HG03571 (cell line): Measurements from ENCODE around the gene RASGEF1B.

ENCODE experiments used
- ATAC-seq: cut with Tn5 transposase; IDR thresholded peaks from one replicate; pipeline ENCODE4 v1.9.1; 2021; ENCODE audit not compliant: unreplicated experiment

The RASGEF1B gene

GRCh38 chr4:81466841-81467671 is 4.7 kb downstream of the RASGEF1B start:
- ATAC-seq: no peak

DNA sequence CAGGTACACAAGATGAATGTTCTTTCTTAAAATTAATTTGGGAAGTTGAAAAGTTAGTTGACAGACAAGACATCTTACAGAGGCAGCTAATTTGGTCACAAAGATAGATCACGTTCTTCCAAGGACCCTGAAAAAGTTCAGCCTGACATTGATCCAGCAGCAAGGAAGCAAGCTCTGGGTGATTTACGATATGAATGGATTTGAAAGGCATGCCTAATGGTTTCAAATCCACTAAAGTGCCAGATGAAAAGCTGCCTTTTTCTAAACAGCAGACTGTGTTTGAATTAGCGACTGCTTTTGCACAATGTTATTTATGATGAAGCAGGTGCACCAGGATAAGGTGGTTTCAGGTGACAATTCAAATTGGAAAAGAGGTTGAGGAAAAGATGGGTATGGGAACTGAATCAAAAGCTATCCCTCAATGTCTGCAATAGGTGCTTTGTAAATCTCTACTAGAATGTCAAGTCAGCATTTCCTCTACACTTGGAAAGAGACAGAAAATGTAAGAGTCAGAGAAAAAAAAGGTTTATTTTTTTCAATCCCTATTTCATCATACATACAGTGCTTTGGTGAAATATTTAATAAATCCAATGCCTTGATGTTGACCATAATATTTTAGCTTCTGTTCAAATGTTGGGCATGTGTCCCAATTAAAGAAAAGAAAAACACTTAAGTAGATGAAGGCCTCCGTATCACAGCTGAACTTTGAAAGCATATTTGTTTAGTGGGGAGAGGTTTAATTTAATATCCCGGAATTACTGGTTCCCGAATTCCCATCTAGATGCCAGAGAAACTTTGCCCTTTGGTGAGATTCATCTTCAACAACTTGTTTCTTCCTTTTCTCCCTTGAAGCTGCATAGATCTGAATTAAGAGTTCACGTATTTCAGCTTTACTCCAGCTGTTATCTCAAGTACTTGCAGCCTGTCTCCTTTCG is 6.0 kb downstream of the RASGEF1B start:
- no peak for ATAC-seq

GRCh38 chr4:81460834-81461233 is 10.9 kb downstream of the RASGEF1B start:
- no peak for ATAC-seq

DNA sequence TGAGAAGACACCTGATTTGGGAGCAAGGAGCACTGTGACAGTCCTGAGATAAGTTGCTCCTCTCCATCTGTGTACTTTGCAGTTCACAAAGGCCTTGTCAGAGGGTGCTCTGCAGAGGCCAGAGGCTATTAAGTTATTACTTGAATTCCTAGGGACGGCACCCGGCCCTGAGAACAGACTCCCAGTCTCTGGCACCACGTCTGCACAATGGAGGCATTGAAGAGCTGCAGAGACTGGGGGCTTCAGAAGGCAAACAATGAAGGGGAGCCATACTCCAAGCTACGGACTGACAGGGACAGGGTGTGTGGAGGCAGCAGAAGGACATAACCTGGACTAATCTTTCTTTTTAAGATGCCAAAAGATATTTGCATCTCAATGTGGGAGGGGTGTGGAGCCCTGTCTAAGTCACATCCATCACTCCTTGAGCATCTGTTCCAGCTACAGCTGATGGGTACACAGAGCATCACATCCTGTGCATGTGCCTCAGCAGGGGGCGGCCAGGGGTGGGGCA is 11.5 kb downstream of the RASGEF1B start:
- ATAC-seq: no peak

- ATAC-seq: no peak
These were observed 12.5 kb downstream of the RASGEF1B start for GRCh38 chr4:81459228-81459627.

DNA sequence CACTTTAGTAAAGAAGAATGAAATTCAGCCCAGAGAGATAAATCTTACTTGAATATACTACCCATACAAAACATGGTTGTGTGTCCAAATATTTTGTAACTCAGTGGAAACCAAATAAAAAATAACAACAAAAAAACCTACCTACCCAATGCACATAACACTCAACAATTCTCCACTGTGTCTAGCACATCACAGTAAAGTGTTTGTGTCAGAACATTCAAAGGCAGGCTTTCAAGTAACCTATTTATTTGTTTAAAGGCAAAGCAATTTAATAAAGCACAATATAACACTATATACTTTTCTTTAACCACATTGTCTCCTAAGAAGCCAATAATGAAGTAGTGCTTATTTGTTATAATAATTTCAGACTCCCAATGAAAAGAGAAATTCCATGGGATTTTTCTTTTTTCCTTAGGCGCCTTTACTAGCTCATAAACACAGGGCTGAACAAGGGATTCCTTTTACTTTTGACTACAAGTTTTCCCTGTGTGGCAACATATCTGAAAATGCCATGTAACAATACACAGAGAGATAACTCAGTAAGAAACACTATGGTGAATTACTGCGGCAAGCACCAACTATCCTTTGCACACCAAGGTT is 13.7 kb downstream of the RASGEF1B start:
- ATAC-seq: no peak

DNA sequence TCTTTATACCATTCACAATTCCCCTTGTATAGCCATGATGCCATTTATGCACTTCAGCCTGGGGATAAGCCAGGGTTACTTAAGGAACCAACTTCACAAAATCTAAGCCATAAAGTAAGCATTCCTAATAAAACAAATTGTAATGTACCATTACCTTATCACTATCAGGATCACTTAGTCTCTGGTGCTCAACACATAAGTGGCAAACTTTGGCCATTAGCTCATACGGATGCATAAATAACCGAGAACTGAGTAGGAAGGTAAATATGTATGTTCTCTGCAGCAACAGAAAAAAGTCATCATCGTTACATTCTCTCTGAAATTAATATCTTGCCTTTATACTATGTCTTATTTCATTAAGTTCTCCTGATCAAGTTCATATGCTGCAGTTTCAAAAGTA is 14.4 kb downstream of the RASGEF1B start:
- no peak for ATAC-seq

GRCh38 chr4:81455897-81456296 is 15.8 kb downstream of the RASGEF1B start:
- ATAC-seq: no peak

DNA sequence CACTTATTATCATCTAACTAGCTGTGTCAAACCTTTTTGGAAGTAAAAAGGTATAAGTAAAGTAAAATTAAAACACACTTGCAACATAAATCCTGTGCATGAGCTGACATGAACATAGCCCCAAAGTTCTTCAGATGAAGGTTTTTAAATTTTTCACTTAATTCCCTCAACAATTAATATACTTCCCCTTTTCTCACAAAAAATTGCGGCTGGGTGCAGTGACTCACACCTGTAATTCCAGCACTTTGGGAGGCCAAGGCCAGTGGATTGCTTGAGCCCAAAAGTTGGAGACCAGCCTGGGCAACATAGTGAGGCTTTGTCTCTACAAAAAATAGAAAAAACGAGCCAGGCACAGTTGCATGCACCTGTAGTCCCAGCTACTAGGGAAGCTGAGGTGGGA is 16.8 kb downstream of the RASGEF1B start:
- no peak for ATAC-seq

- no peak for ATAC-seq
These were observed 17.2 kb downstream of the RASGEF1B start for GRCh38 chr4:81454499-81454898.

DNA sequence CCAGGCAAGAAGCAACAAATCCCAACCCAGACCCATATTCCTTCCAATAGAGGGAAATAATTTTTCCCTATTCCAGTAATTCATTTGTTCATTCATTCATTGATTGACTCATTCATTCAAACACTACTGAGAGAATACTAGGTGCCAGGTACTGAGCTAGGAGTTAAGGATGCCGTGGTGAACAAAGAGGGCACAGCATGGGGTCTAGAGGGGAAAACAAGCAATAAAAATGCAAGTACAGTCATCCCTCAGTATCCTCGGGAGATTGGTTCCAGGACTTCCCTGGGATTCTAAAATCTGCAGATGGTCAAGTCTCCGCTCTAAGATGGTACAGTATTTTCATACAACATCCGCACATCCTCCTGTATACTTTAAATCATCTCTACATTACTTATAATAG is 18.7 kb downstream of the RASGEF1B start:
- ATAC-seq: no peak

DNA sequence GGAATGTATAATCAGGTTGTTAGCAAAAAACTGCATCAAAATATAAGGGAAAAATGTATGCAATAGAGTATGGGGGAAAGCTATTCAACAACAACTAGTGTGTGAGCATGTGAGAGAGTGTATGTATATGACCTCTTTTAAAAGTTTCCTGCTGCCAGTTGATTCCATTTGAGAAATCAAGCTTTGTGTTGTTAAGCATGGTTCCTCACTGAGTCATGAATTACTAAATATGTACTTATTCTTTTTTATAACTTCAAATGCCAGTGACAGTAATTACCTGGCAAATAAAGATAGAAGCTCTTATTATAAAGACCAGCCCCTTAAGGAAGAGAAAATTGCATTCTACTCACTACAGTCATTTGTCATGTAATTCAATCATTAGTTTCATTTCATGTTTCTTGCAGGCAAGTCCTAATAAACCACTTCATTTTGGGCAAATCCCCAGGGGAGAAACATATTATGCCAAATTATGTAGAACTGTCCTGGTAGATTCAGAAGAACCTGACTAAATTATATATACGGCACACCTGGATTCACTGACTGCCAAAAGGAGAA is 19.2 kb downstream of the RASGEF1B start:
- ATAC-seq: no peak

GRCh38 chr4:81449015-81449414 is 22.7 kb downstream of the RASGEF1B start:
- ATAC-seq: no peak

DNA sequence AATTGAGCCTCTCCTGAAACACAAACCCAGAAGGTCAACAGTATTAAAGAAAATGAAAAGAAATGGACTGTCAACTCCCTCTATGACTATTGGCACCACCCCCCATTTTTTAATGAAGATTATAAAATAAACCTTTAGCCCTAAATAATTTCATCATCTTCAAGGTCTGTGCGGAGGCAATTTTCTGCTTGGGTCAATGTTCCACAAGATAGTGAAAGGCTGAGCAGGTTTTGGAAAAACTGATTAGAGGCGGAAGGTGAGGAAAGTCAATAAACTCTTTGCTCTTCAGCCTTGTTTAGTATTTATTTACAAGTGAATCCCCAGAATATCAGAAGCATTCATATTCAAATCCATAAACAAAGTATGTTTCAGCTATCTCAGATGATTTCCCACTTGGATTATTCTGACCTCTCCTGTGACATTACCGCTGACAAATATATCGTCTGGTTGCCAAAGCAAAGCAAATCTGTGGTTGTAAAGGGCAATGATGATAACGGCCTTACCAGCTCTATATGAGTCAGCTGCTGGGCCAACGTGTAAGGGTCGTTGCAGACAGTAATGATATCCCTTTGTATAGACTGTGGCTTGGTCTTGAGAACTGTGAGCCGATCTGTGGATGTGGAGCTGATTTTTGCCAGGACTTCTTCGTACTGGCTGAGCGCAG is 24.0 kb downstream of the RASGEF1B start:
- ATAC-seq: no peak

GRCh38 chr4:81446634-81447033 is 25.1 kb downstream of the RASGEF1B start:
- no peak for ATAC-seq

DNA sequence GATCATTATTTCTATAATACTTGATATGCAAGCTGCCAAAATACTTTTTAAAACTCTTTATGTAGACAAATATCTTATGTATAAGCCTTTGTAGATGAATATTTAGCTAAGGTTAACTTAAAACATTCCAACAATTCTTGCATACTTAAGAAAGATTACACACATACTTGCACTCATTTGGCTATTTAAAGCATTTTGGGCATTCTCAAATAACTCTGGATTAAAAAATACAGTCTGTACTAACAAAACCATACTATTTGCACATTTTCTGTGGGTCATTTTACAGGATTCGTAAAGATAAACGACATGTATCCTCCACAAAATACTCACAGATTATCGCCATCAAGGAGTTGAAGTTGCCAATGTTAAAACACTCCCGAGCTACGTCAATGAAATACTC is 26.5 kb downstream of the RASGEF1B start:
- ATAC-seq: no peak

- no peak for ATAC-seq
These were observed 29.1 kb downstream of the RASGEF1B start for GRCh38 chr4:81442484-81443085.

GRCh38 chr4:81440949-81441348 is 30.8 kb downstream of the RASGEF1B start:
- ATAC-seq: no peak

DNA sequence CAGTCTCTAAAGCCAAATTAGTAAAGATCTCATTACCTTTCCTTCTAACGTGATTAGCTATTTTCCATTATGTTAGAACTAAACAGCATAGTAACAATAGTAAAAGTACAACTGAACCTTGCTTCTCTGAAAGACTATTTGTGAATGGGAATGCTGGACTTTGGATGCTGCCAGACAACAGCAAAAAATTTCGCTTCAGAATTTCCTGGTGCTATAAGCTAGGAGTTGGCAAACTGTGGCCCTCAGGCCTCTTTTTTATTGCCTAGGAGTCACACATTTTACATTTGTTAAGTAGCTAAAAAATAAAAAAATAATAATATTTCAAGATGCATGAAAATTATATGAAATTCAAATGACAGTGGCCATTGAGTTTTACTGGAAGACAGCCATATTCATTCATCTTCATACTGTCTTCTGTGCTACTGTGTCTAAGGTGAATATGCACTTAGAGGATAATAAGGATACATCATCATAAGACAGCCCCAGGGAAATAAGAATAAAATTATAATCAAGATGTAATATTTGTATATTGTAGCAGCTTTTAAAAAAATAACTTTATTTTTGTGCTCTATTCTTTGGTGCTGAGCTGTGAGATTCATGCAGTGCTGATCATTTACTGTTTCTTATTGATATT is 34.6 kb downstream of the RASGEF1B start:
- no peak for ATAC-seq

GRCh38 chr4:81436096-81436495 is 35.6 kb downstream of the RASGEF1B start:
- ATAC-seq: no peak
